Stimulated activated CD8-positive, alpha-beta memory T cell treated with anti-CD3 and anti-CD28 coated beads, Interleukin-4, amount 100 ng/mL, for 4 hours (primary cell): ENCODE measurements around the gene SIM2.

ENCODE experiments used
- DNase-seq, 2 donors: peaks; one replicate each; pipeline ENCODE4 v3.0.0-alpha.2; 2020; ENCODE audit warnings: low read depth in 2 of 2, low spot score in 1 of 2

The SIM2 gene

DNA sequence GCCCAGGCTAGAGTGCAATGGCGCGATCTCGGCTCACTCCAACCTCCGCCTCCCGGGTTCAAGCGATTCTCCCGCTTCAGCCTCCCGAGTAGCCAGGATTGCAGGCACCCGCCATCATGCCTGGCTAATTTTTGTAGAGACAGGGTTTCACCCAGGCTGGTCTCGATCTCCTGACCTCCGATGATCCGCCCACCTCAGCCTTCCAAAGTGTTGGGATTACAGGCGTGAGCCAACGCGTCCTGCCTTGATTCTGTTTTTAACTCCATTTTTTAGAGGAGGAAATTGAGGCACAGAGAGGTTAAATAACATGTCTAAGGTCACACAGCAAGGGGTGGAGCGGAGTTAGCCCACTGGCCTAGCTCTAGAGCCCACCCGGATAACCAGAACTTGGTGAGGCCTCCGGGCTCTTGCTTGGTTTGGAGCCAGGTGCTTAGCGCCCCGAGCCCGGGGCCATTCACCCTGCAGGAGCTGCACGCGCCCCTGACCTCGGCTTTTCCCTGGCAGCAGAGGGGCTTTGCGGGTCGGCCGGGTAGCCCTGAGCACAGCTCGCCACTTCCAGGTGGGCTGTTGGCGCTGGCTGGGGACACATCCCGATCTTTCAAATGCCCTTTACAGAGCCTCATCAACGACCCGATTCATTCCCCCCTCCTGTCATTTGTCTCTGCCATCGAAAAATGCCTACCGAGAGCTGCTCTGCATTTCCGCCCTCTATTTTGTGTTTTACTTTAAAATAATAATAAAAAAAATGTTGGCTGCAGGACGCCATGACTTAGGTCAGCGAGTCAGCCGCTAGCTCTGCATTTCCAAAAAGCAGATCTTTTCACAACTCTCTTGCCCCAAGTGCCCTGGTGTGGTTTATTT lies 11.2 kb downstream of the SIM2 start:
- no peak for DNase-seq

DNA sequence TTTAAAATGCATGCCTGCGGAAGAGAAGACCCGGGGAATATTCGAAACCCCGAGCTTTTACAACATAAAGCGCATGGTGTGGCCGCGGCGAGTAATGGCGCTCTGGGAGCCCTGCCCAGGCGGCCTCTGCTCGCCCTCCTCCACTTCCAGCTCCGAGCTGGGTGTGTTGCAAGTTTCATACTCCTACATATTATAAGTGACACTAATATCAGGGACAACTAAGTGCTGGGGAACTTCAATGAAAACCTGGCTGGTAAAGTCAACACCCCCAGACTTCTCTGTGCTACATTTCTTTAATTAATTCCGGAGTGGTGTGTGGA lies 11.8 kb downstream of the SIM2 start:
- DNase-seq, result no peak

DNA sequence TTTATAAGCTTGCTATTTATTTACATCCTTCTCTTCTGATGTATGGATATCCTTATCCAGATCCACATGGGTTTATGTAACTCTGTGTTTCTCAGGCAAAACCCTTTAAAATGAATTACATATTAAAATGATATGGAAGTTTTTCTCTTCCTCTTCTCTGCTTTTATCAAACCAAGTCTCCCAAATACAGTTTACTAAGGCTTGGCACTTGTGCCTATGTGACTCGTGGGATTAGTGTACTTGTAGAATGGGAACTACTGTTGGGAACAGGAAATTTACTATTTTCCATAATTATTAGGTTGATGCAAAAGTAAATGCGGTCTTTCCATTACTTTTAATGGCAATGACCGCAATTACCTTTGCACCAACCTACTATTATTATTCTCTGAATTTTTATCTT lies 14.8 kb downstream of the SIM2 start:
- no peak for DNase-seq

DNA sequence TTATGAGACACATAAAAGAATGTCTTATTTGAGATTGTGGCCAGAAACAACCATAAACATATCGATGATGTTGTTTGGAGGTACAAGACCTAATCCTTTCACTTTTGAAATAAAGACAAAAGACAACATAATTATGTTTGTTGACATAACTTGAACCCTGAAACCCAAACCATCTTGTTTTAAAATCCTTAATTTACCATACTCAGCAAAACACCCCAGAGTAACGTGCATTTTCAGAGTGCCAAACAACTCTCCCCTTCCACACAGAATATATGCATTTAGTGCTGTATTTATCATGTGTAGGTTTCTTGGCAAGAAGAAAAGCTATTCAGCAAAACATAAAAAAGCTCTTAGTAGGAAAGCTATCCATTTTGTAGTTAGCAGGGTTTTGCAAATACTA lies 17.5 kb downstream of the SIM2 start:
- no peak for DNase-seq

DNA sequence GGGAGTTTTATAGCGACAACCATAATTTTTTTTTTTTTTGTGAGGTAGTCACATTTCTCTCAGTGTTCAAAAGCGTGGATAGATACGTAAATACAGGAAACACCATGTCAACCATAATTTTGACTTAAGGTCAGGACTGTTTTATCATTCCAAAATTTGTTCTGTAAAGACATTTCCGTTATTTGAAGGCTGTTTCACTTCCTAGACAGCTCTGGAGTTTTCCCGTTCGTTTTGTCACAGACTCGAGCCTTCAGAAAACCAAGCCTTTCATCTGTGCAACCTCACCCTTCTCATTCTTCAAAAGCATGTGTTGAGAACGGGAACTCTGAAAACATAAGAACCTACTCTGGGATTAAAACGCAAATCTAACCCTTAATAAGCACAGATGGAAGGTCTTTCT lies 17.9 kb downstream of the SIM2 start:
- no peak for DNase-seq

DNA sequence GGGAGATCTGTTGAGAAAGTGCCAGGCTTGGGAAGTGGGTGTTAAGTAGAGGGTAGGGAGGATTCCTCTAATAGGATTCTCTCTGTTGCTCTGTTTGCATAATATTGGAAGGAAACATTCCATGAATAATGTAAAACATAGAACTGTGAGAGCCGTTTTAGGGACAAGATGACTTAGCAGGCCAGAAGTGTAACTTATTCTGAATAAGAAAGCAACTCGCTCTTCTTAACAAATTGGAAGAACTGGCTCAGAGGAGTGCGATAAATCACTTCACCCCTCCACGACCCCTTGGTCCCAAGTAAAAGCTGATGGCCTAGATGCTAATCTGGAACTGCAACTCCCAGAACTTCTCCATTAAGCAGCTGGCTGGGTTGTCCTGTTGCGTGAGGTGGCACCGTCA lies 19.1 kb downstream of the SIM2 start:
- DNase-seq, result no peak

DNA sequence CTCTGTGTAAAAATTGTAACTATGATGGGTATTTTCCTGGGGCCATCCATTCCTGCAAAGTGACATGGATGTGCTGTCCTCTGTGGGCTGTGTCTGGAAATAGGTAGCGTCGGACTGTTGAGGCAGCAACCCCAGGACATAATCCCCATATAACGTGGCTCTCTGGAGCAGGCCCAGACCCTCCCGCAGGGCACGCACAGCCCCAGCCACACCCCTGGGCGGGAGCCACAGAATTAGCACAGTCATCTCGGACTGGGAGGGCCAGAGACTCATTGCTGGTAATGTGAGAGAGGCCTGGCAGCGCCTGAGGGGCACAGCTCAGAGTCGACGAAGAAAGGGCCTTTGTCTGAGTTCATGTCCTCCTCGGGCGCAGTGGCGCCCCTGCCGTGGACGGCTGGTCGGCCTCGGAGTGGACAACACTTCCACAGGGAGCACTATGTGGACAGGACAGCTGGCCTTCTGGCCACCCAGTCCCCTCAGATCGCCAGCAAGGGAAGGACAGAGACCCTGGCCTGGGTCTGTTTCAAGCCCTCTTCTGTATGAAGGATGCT lies 20.1 kb downstream of the SIM2 start:
- DNase-seq, result no peak

DNA sequence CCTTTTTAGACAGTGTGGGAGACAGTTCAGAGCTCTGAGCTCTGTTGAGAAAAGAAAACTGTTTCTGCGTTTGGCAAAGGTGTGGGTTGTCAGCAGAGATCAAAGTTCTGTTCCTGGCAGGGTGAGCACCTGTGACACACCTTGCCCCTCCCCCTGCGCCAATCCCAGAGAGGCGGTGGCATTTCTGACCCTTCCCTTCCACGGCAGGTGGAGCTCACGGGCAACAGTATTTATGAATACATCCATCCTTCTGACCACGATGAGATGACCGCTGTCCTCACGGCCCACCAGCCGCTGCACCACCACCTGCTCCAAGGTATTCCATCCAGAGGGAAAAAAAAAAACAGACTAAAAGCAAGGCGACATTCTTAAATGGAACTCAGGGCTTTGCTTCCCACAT lies 20.7 kb downstream of the SIM2 start:
- DNase-seq, result no peak

DNA sequence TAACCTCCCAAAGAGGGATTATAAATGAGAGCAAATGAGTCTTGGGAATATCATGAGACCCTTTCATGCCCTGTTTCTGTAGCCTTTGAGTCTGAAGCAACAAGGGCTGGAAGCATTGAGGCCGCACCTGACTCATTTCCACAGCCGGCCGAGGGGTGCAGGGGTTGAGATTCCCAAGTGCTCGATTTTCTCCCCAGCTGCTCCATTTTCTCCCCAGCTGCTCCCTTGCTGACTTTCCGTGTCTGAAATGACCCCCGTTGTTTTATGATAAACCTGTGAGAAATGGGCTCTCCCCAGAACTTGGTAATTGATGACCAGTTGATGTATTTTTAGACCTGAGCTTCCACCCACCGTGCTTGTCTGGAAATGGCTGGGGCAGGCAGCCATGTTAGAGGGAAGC lies 22.9 kb downstream of the SIM2 start:
- DNase-seq, result no peak

DNA sequence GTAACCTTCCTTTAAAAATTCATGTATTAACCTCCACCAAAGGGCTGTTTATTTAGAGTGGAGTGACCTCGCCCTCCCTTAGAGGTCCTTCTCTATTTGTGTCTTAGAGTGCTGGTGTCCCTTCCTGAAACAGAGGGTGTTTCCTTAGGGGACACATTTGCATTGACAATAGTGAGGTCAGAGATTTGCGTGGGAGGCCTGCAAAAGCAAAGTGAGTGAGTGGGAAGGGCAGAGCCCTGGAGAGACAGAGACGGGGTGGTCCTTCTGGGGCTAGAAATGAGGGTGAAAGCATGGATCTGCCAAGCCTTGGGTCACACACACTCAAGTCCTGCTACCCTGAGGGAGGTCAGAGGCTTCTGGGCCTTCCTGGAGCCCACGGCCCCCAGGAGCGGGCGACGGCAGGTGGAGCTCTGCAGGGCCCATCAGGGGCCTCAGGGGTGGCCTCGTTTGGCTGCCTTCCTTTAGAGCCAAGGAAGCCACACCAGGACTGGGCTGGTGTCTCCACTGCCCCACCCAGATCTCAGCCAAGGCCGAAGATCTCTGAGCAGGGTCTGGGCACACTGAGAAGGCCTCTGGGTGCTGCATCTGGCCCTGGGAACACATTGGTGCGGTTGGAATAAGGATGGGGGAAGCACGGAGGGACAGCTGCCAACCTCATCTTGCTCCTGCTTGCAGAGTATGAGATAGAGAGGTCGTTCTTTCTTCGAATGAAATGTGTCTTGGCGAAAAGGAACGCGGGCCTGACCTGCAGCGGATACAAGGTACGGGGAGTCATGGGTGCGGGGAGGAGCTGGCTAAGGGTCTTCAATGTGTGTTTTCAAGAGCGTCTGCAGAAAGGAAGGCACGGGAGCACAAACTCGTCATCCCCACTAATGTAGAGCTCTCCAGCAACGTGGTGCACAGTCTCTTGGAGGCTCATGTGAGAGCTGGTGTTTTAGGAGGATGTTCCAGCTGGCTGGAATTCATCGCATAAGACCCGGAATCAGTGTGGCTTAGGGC lies 23.8 kb downstream of the SIM2 start:
- DNase-seq, result no peak

DNA sequence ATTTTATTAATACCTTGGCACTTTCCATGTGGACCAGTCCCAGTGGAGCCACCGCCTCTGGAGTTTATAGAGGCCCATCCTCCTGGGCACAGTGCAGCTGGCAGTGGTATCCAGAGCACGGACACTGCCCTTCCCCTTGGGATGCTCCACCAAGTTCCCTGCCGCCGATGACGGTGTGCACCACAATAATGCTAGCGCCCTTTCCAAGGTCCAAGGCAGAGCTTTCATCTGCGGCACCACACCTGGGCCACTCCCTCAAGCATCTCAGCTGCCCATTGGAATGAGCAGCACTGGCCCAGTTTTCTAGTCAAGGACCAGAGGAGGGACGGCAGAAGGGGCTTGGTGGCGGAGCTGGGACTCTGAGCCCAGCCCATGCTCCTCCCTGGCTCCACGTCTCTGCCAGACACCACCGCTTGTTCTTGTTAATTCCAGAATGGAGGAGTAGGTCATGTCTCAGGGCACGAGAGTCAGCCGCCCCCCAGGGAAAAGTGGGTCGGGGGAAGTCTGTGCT lies 24.5 kb downstream of the SIM2 start:
- DNase-seq, result no peak

DNA sequence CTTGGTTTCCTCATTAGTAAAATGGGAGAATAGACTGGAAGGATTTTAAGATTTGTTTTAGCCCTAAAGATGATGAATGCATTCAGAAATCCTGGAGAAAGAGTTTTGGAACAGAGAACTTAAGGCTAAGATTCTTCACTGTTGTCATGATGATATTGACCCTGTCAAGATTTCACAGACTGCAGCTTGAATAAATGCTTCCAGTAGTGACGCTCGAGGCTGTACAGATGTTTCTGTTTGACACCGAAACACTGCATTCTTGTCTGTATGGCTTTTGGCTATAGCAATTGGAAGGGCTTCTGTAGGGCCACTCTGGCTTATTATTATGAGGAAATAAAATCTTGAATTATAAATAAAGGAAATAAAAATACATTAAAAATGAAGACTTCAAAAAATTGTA lies 25.7 kb downstream of the SIM2 start:
- no peak for DNase-seq

DNA sequence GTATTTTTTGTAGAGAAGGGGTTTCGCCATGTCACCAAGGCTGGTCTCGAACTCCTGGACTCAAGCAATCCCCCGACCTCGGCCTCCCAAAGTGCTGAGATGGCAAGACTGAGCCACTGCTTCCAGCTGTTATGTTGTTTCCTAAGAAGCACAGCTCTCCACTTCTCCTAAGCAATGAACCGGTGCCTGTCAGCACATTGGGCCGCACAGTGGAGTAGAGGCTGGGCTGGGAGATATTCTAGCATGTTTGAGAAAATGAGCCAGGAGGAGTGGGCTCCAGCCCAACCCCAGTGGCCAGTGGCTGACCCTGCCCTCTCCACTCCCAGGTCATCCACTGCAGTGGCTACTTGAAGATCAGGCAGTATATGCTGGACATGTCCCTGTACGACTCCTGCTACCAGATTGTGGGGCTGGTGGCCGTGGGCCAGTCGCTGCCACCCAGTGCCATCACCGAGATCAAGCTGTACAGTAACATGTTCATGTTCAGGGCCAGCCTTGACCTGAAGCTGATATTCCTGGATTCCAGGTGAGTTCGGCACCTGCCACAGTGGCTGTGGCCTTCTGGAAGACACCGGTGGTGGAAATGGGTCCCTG lies 27.0 kb downstream of the SIM2 start:
- DNase-seq, result no peak

DNA sequence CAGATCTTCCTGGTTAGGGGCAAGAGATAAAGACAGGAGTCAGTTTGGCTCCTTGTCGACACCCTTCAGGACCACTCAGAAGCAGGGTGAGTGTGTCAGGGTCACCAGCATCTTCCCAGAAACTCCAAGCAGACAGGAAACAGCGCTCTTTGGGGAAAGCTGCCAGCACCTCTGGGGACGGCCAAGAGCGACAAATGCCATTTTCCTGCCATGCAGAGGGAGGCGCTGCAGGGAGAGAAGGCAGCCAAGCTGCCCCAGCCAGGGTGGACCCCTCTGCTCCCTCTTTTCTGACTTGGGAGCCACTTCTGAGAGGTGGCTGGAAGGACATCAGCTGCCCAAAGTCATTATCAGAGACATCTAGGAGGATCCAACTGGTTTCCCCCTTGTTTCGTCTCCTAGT lies 29.0 kb downstream of the SIM2 start:
- no peak for DNase-seq

DNA sequence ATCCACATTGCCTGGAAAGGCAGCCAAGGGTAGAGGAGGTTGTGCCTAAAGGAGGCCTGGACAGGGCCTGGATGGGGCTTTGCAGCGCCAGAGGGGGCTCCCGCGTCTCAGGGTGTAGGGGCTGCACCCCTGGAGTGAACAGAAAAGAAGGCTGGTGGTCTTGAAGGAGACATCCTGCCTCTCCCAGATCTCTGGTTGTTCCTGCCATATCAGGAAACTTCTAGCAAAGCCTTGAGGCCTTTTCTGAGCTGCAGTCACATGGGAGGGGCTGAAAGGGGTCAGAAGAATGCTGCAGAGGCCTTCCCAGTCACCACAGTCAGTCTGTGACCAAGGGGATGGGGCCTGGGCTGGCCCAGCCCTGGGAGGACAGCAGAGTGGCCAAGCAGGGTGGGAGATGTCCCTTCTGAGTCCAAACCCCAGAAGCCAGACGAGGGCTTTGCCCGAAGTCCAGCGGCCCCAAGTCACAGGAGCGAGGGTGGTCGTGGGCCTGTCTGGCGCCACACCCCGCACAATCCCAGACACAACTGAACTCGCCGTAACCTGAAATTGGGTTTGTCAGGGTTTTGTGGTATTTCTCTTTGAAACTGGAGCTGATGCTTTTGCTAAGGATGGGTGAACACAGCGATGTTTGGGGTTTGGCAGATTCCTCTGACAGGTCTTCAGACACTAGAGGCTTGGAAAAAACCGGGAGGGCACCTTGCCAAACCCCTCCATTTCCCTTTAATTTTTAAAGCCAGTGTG lies 29.6 kb downstream of the SIM2 start:
- no peak for DNase-seq

DNA sequence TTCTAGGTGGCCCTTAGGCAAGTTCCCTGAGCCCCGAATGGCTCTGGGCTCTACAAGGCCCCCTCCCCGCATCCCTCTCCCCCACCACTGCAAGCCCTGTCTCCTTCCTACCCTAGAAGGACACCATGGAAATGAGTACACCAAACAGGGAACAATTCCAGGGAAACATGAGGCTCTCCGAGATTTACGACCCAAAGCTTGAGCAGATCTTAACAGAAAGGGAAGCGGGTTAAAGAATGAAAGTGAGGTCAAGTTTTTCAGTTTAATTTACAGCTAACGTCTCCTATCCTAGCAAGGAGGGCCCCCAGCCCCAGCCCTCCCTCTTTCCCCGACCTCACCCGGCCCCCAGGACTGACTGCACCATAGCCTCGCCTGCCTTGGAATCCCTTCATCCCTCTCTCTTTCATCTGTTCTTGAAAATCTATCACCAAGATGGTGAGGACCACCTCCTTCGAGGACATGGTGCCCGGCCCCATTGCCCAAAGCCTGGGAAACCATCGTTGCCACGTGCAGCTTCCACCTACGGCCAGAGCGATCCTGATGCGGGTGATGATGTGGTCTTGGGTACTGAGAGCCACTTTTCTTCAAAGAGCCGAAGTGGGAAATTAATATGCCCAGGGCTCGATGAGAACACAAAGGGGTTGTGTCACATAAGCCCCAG lies 30.5 kb downstream of the SIM2 start:
- DNase-seq, result no peak

DNA sequence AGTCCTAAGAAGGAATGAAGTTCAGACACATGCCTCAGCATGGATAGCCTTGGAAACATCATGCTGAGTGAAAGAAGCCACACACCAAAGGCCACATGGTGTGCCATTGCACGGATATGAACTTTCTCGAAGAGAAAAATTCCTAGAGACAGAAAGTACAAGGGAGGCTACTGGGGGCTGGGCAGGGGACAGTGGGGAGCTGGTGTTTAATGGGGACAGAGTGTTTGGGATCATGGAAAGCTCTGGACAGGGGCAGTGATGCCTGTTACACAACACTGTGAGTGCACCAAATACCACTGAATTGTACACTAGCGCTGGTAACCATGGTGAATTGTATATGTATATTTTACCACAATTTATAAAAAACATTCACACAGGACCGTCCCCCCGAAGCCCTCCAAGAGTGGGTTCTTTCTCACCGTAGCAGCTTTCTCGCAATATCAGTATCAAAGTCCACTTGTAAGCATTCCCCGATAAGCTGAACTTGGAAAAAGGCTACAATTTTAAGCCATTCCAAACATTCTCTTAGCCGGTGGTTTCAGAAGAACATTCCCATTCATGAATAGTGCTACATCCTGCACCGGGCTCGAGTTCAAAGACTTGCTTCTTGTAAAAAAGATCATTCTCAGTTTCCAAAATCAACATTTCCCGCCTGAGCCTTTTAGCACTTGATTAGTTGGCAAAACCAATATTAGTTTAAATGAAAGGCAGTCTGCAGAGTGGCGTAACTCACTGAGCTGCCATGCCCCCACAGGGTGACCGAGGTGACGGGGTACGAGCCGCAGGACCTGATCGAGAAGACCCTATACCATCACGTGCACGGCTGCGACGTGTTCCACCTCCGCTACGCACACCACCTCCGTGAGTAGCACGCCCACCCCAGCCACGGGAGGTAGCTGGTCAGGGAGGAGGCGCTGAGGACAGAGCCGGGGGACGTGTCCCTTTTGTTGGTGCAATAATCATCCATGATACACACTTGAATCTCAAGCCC lies 31.7 kb downstream of the SIM2 start:
- DNase-seq, result no peak

DNA sequence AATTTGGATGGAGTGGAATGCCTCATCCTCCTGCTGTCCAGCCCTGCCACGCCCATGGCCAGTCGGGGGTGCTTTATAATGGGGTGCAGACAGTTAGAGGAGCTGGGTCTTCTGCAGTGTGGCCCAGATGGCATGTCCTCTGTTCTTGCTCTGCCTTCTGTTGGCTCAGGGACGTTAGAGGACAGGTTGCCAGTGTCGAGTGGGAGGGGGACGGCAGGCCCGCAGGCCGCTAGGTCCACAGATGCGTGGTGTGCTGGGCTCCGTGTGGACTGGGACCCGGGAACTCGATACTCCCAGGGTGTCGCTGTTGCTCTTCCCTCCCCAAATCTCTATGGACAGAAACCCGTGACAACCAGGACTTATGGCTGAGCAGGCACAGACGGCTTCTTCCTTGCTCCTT lies 33.3 kb downstream of the SIM2 start:
- DNase-seq, result no peak

DNA sequence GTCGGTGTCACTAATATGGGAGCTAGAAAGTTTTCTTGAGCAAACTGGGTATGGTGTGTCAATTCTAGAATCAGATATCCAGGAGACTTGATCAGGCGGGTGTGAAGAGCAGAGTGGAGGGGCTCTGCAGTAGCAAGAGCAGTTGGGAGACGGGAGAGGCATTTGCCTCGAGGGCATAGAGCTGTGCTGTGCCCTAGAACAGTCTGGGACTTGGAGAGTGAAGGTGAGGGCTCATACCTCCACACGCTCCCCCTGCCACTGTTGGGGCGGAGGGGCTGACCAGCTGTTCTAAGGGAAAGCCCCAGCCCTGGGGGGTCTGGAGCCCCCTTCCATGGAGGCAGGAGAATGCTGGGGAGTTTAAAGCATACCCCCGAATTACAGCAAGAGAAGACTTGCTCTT lies 33.8 kb downstream of the SIM2 start:
- DNase-seq, result no peak
